GM12865 (cell line): ENCODE results near the gene TPD52L2.

Experiments
- DNase-seq: peaks from one replicate; pipeline ENCODE4 v3.0.0; 2010; ENCODE audit warnings: low read depth
- H3K4me3 ChIP-seq: 2 replicates; pipeline ENCODE4 v1.5.1; 2011; ENCODE audit warnings: mild to moderate bottlenecking, low read depth, low read length, control low read depth
- TF ChIP-seq, protein P1 (sequence below): IDR thresholded peaks from 2 replicates; pipeline ENCODE4 v1.5.1; 2011; ENCODE audit warnings: low read length, control low read depth, low read depth, inconsistent platforms; ENCODE audit not compliant: insufficient read depth; ENCODE audit errors: missing control alignments

The TPD52L2 gene

GRCh38 chr20:63825331-63826118, 39.5 kb upstream of the TPD52L2 start:
- TF ChIP-seq, protein P1, sequence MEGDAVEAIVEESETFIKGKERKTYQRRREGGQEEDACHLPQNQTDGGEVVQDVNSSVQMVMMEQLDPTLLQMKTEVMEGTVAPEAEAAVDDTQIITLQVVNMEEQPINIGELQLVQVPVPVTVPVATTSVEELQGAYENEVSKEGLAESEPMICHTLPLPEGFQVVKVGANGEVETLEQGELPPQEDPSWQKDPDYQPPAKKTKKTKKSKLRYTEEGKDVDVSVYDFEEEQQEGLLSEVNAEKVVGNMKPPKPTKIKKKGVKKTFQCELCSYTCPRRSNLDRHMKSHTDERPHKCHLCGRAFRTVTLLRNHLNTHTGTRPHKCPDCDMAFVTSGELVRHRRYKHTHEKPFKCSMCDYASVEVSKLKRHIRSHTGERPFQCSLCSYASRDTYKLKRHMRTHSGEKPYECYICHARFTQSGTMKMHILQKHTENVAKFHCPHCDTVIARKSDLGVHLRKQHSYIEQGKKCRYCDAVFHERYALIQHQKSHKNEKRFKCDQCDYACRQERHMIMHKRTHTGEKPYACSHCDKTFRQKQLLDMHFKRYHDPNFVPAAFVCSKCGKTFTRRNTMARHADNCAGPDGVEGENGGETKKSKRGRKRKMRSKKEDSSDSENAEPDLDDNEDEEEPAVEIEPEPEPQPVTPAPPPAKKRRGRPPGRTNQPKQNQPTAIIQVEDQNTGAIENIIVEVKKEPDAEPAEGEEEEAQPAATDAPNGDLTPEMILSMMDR: no peak
- H3K4me3 ChIP-seq: no peak overlapping the region
- DNase-seq: no peak

DNA sequence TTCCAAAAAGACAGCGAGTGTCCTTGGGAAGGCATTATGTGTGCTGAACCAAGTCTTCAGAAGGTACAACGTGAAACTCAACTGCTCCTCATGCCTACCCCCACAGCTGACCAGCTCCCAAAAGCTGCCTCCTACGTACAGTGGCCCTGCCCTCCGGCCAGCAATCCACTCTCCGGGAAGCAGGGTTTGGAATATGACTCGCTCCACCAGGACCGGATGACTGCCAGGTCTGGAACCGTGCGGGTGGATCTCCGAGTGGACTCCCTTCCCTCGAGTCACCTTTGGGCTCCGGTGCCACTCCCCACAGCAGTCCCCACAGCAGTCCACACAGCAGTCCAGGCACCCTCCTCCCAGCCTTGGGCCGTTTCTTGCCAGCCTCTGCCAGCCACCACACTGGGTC, 38.3 kb upstream of the TPD52L2 start:
- H3K4me3 ChIP-seq: no peak overlapping the region
- TF ChIP-seq, protein P1: no peak
- no peak for DNase-seq

GRCh38 chr20:63828124-63828523, 36.9 kb upstream of the TPD52L2 start:
- DNase-seq: no peak
- TF ChIP-seq, protein P1: no peak
- H3K4me3 ChIP-seq: no peak overlapping the region

GRCh38 chr20:63828545-63828944, 36.5 kb upstream of the TPD52L2 start:
- H3K4me3 ChIP-seq: no peak overlapping the region
- no peak for DNase-seq
- TF ChIP-seq, protein P1: no peak

GRCh38 chr20:63828951-63829350, 36.1 kb upstream of the TPD52L2 start:
- DNase-seq: no peak
- no peak overlapping the region for H3K4me3 ChIP-seq
- TF ChIP-seq, protein P1: no peak

DNA sequence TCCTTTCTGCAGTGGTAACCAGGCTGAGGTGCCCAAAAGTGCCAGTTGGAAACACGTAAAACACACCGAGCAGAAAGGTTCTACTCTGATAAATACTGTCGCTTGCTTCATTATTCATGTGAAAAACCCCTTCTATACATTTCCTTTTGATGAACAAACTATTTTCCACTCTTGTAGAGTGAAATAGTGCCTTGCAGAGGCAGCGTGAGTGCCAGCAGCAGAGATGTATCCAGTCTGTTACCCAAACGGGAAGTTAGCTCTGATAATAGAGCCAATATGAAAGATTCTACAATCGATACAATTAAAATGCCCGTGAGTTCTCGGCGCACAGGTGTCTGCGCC, 35.5 kb upstream of the TPD52L2 start:
- peak overlapping the region; percentile 38 for H3K4me3 ChIP-seq
- TF ChIP-seq, protein P1: no peak
- DNase-seq: no peak

DNA sequence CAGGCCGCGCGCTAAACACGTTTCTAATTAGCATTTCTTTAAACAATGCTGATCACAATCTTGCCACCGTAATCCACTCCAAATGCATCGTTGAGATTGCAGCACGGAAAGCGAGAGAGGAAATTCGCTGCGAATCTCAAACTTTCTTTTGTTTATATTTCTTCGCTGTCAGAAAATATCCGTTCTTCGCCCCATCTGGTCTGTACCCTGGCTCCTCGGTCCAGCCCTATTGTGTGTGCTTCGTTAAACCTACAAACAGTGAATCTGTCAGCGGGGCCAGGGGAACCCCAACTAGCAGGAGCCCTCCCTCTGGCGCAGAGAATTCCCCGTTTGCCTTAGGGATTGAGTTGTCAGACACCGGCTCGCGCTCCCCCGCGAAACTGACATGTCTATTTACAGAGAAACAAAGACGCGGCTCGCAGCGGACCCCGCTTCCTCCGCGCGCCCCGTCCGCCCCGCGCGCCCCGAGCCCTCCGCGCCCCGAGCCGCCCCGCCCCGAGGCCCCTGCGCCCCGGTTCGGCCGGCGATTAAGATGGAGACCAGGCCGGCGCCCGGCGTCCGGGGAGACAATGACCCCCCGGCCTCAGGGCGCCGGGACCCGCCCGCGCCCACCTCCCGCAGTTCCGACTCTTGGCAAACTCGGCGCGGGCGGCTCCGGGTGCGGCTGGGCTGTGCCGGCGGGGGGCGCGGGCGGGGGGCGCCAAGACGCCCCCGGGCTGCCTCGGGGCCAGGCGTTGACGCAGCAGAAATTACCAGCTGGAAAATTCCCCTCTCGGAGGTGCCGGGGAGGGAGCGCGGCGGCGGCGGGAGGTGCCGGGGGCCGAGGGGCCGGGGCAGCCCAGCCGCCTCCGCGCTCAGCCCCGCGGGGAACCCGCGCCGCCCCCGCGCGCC, 34.9 kb upstream of the TPD52L2 start:
- H3K4me3 ChIP-seq: peak overlapping the region; percentile 38
- DNase-seq: no peak
- TF ChIP-seq, protein P1: no peak
